Fibroblast of peridontal ligament (primary cell): ENCODE data around the gene FAM217B.
A peak's percentile ranks its signal among the peaks of the same experiment; 100 is the strongest.
"Not testable (repeated sequence)": the region's sequence is repeated elsewhere in the genome, so short reads cannot be mapped to it uniquely, and the experiment has no call there.

Experiments
- DNase-seq: peaks from one replicate; pipeline ENCODE4 v3.0.0-alpha.2; 2010; ENCODE audit errors: extremely low read depth

Gene FAM217B

GRCh38 chr20:59938696-59939051 is 1.5 kb upstream of the FAM217B start:
- no peak for DNase-seq

- DNase-seq, result no peak
Observed at GRCh38 chr20:59939052-59939878, 924 bp upstream of the FAM217B start.

DNA sequence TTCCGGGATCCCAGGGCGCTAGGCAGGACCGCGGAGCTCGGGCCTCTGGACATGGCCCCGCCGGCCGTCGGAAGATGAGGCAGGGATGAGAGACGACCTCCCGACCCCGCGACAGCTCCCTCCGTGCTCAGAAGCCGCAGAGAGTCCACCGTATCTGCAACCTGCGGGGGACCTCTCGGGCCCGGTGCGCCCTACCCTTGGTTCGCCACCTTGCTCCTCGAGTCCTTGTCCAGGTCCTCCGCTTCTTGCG is 385 bp upstream of the FAM217B start:
- DNase-seq, result no peak

- DNase-seq, result no peak
Observed at GRCh38 chr20:59940956-59941294, 736 bp downstream of the FAM217B start.

DNA sequence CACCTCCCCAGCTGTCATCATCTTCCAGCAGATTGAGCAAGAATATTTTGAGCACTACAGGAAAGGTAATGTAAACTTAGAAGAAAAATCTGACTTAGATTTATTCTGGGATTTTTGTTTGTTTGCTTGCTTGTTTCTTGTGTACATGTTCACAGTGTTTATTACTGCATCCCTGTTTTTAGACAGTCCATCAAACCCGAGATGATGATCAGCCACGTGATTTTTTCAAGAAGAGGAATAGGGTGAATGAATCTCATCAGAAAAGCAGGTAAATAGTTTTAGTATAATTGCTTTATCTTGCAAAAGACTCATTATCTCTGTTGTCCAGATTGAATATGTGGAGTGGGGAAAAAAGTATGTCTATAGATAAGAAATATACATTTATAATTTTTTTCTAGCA is 2.1 kb downstream of the FAM217B start:
- DNase-seq, result no peak

- no peak for DNase-seq
Observed at GRCh38 chr20:59944726-59945125, 4.5 kb downstream of the FAM217B start.

DNA sequence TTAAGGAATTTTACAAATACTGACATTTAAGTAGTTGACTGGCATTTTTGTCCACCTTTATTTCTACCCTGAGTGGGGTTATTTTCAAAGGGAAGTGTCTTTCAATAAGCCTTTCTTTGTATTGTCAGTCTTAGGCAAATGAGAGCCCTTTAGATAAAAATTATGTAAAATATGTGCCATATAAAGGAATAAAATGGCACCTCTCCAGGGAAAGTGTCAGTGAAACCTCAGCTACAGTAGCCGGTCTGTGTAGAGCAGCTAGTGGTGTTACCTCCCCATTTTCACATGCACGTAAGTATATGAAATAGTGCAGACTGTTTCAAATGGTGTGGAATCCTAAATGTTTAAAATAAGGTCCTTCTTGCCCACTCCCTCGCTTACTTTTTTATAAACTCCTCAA is 5.0 kb downstream of the FAM217B start:
- DNase-seq, result peak; percentile 26

DNA sequence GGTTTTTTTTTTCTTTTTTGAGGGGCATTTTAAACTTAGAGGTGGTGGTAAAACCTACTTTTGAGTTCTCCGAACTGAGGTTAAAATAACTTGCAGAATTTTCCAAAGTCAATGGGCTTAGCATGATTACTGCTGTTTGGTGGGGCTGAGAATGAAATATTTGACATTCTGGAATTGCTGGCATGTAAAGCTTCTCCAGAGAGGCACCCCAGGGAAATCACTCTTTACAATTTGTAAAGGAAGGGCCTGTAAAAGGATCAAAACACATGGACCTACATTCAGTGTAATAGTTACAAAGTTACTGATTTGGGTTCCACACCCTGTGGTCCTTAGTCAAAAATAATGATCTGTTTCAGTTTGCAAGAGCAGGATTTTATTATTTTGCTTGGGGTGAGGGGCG is 5.5 kb downstream of the FAM217B start:
- DNase-seq, result peak; percentile 63

DNA sequence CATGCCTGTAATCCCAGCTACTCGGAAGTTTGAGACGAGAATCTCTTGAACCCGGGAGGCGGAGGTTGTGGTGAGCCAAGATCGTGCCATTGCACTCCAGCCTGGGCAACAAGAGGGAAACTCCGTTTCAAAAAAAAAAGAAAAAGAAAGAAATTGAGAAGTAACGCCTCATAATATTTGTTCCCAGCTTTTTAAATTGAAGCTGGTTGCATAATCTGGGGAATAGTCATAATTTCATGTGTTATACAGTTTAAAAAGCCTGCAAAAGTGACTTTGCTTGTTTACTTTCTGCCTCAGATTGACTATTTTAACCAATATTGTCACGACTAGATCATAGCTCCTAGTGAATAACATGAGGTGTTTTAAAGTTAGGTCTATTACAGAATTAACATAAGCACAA is 7.2 kb downstream of the FAM217B start:
- DNase-seq, result no peak

DNA sequence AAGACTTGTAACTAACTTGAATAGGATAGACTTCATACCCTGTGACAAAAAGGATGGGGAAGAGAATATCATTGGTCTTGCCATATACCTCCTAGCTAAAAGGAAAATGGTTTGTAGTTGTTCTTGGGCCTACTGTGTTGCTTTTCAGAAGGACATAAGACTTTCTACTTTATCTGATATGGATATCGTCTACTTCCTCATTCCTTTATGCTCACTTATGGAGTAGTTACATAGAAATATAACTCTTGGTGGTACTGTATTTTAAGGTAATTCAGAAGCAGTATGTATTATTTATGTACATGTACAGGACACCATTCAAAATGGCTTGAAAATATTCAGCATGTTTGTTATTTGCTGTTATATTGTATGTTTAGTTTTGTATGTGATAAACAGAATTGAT is 8.0 kb downstream of the FAM217B start:
- DNase-seq, result no peak

GRCh38 chr20:59948828-59949720 is 8.9 kb downstream of the FAM217B start:
- DNase-seq, result peak; percentile 81

DNA sequence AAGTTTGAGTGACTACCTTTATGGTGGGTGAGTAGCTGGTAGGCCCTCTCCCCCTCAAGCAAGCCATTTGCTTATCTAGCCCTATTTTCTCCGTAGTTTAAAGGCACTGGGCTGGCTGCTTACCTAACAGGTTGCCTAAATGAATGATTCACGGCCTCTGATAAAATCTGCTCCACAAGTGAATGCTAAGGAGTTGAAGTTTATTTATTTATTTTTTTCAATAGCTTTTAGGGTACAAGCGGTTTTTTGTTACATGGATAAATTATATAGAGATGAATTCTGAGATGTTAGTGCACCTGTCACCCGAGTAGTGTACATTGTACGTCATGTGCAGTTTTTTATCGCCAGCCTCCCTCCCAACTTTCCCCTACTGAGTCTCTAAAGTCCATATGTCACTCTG is 9.7 kb downstream of the FAM217B start:
- no peak for DNase-seq

- no peak for DNase-seq
Observed at GRCh38 chr20:59954718-59955117, 14.5 kb downstream of the FAM217B start.

- no peak for DNase-seq
Observed at GRCh38 chr20:59955131-59955796, 15.1 kb downstream of the FAM217B start.

GRCh38 chr20:59957568-59957967 is 17.4 kb downstream of the FAM217B start:
- not testable (repeated sequence) for DNase-seq

- DNase-seq, result no peak
Observed at GRCh38 chr20:59958123-59958522, 17.9 kb downstream of the FAM217B start, which contains the start of gene CDH26. Gene CDH26, plus strand, starts transcription at chr20:59958423. Its CDS starts 304 bp downstream, at chr20:59958727.

DNA sequence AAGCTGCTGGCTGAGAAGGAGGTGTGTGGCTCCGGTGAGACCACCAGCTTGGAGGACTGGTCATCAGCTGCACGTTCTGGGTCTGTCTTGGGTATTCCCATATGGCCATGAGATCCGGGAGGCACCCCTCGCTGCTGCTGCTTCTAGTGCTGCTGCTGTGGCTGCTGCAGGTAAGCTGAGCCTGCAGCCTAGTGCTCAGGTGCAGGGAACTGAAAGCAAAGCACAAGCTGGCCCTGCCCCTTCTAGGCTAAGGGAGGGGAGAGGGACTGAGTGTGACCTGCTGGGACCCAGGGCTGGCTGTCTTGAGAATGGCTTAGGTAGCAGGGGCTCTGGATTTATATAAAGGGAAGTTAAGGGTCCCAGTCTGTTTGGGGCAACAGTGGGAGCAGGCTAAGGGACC is 18.4 kb downstream of the FAM217B start:
- DNase-seq, result no peak

DNA sequence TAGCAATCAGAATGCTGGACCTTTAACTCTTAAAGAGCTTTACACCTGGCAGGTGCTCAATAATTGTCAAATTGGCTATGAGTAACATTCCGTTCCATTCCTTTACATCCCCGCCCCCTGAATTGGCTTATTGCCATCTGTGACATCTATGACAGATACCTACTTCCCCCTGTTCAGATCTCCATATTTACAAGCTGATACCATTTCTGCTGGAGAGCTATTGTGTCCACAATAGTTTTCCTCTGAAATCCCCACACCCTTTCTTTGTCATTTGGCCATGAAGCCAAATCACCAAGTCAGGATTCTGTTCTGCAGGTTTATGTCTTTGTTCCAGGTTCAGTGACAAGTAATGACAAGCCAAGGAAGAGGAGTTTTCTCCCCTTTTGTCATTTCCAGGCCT is 21.2 kb downstream of the FAM217B start:
- DNase-seq, result no peak

DNA sequence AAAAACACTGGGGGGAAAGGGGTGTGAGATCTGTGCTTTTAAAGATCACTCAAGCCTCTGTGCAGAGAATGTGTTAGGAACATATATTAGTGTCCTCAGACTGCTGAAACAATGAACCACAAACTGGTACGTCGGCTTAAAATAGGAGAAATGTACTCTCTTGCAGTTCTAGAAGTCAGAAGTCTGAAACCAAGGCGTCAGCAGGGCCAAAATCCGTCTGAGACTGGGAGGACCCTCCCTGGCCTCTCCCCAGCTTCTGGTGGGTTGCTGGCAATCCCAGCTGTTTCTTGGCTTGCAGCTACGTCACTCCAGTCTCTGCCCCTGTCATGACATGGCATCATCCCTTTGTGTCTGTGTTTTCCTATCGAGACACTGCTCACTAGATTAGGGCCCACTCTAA is 22.0 kb downstream of the FAM217B start:
- no peak for DNase-seq

- no peak for DNase-seq
Observed at GRCh38 chr20:59966428-59966827, 26.2 kb downstream of the FAM217B start.

DNA sequence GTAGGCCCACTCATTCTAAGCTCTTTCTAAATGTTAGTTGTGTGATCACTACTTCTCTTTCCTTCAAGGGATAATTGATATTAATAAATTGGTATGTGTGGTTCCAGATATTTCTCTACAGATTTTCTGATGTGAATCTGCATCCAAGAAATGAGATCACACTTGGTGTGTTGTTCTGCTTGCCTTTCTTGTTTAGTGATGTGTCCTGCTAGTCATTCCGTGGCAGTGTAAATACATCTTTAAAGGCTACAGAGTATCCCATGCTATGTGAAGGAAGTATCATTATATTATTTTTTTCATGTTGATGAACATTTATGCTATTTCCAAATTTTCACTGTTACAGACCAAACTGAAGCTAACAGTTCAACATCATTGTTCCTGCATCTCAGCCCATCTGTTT is 31.2 kb downstream of the FAM217B start:
- no peak for DNase-seq

- DNase-seq, result no peak
Observed at GRCh38 chr20:59972037-59972801, 32.0 kb downstream of the FAM217B start.
